PFSK-1 (cell line): Measurements from ENCODE around the gene HMOX2.

Source experiments
- FOXP2 ChIP-seq: optimal IDR thresholded peaks from 2 replicates; pipeline ENCODE3; 2011; ENCODE audit warnings: borderline replicate concordance, control low read depth, inconsistent platforms; ENCODE audit not compliant: insufficient read depth; ENCODE audit errors: extremely low read length, extremely low read depth
- POLR2AphosphoS5 ChIP-seq: IDR thresholded peaks from 2 replicates; pipeline ENCODE4 v1.6.1; 2012; ENCODE audit warnings: low read depth, mild to moderate bottlenecking, control low read depth, low read length, moderate library complexity
- SIN3A ChIP-seq: IDR thresholded peaks from 2 replicates; pipeline ENCODE4 v1.6.1; 2012; ENCODE audit warnings: mild to moderate bottlenecking, low read length, moderate library complexity, borderline replicate concordance; ENCODE audit not compliant: insufficient read depth
- TAF1 ChIP-seq: IDR thresholded peaks from 2 replicates; pipeline ENCODE4 v1.6.1; 2012; ENCODE audit warnings: low read length, control low read depth, borderline replicate concordance; ENCODE audit not compliant: insufficient read depth
- TF ChIP-seq, protein P1 (sequence below), 2 experiments: IDR thresholded peaks; 2 replicates each; pipeline versions ENCODE4 v1.6.1 to v1.8.0; 2011 to 2012; ENCODE audit warnings: low read depth in 2 of 2, low read length in 2 of 2, control low read depth in 1 of 2, inconsistent platforms in 1 of 2, mild to moderate bottlenecking in 1 of 2, moderate library complexity in 1 of 2; ENCODE audit not compliant: insufficient read depth in 1 of 2

The HMOX2 gene

DNA sequence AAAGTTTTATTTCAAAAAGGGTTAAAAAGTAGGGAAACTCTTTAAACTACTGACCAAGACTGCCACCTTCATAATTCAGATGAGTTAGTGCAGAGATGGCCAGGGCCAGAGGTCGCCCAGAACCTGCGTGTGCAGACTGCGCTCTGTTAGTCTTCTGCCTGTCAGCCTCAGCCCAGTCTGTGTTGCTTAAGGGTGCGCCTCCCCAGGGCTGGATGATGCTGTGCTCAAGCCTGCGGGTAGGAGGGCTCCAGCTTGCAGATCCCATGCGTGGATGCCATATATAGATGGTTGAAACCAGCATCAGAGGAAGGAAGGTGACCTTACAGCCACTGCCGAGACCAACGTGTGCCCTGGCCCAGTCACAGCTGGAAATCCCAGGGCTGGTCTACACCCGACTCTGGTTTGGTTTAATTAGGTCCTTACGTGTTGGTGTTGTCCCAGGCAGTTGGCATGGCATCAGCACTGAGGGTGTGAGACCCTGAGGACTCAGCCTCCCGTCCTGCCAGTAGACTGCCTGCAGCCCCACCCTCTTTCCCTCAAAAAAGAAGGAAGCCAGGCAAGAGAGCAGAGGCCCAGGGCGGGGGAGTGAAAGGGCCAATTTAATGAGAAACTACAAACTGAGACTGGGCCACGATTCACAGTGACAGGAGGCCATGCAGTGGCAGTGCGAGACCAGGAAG is 34.7 kb downstream of the HMOX2 start:
- TF ChIP-seq SIN3A (no peak), POLR2AphosphoS5 (no peak), TAF1 (no peak)

DNA sequence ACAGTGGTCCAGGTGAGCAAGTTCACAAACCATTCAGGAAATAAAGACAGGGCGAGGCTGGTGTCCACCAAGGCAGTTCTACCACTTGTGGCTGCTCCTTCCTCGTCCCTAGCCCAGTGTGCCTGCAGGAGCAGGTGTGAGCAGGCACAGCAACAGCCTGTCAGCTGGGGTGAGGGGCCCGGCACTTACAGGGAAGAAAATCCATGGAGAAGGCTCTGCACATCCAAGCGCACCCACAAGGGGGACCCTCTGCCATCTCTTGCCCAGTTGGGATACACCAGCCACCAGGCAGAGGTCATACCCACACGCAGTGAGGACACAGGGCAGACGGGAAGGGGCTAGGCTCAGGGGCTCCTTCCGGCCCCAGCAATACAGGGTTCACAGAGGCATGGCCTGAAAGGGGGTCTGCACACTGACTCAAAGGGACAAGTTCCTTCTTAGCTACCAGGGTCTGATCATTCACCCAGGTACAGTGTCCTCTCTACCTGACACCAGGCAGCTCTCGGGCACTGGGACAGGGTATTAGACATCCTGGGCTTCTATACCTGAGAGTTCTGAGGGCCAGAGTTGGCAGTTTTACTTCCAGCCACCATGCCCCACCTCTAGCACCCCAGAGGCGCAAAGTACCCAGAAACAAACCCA is 35.4 kb downstream of the HMOX2 start:
- no peak for TF ChIP-seq POLR2AphosphoS5

DNA sequence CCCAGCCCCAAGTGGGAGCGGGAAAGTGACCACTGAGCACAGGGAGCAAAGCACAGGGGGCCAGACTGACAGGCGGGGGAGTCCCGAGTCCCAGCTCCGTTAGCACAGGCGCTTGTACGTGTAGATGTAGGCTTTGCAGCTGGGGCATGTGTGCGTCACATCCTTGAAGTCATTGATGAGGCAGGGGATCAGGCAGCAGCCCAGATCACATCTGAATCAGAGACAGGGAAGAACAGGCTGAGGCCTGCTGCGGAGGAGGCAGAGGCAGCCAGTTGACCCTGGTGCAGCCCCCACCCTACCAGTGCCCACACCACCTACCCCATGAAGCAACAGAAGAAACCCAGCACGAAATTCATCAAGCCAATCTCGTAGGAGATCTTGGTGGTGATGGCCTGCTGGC is 36.3 kb downstream of the HMOX2 start:
- TF ChIP-seq, protein P1, sequence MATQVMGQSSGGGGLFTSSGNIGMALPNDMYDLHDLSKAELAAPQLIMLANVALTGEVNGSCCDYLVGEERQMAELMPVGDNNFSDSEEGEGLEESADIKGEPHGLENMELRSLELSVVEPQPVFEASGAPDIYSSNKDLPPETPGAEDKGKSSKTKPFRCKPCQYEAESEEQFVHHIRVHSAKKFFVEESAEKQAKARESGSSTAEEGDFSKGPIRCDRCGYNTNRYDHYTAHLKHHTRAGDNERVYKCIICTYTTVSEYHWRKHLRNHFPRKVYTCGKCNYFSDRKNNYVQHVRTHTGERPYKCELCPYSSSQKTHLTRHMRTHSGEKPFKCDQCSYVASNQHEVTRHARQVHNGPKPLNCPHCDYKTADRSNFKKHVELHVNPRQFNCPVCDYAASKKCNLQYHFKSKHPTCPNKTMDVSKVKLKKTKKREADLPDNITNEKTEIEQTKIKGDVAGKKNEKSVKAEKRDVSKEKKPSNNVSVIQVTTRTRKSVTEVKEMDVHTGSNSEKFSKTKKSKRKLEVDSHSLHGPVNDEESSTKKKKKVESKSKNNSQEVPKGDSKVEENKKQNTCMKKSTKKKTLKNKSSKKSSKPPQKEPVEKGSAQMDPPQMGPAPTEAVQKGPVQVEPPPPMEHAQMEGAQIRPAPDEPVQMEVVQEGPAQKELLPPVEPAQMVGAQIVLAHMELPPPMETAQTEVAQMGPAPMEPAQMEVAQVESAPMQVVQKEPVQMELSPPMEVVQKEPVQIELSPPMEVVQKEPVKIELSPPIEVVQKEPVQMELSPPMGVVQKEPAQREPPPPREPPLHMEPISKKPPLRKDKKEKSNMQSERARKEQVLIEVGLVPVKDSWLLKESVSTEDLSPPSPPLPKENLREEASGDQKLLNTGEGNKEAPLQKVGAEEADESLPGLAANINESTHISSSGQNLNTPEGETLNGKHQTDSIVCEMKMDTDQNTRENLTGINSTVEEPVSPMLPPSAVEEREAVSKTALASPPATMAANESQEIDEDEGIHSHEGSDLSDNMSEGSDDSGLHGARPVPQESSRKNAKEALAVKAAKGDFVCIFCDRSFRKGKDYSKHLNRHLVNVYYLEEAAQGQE (IDR thresholded peaks at IDR 0.05; ENCODE audit: insufficient read depth in 1 of 2, low read depth in 2 of 2, low read length in 2 of 2), result no peak
- TF ChIP-seq SIN3A (no peak), POLR2AphosphoS5 (no peak), TAF1 (no peak), FOXP2 (no peak)

DNA sequence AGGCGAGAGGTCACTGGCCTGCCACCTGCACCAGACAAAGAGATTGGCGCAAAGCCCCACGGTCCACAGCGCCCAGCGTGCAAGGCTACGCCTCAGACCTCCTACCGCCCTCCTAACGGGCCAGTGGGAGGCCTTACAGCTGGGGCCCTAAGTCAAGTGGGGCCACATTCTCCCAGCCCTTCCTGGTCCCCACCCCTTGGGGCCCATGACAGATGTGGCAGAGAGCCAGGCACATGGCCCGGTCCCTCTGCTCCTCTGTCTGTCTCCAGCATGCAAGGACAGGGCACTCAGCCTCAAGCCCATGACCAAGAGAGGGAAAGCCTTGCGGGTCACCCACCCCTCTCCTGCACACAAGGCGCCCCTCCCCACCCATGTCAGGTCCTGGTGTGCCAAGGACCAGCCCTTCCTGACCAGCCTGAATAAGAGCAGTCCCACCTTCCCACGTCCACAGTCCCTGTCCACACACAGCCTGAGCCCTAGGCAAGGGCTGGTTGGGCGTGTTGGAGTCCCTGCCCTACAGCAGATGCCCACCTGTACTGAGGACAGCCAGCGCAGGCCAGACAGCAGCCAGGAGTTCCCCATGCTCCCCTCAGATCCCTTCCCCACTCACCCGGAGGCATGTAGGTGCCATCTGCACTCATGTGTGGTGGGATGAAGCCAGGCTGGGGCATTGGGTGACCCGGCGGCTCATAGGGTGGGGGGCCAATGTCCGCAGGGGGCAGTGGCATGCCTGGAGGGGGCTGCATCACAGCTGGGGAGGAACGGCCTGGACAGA is 37.1 kb downstream of the HMOX2 start:
- TF ChIP-seq POLR2AphosphoS5 (no peak), TAF1 (no peak), SIN3A (no peak), FOXP2 (no peak)
- TF ChIP-seq, protein P1 (IDR thresholded peaks at IDR 0.05; ENCODE audit: insufficient read depth in 1 of 2, low read depth in 2 of 2, low read length in 2 of 2), result no peak

DNA sequence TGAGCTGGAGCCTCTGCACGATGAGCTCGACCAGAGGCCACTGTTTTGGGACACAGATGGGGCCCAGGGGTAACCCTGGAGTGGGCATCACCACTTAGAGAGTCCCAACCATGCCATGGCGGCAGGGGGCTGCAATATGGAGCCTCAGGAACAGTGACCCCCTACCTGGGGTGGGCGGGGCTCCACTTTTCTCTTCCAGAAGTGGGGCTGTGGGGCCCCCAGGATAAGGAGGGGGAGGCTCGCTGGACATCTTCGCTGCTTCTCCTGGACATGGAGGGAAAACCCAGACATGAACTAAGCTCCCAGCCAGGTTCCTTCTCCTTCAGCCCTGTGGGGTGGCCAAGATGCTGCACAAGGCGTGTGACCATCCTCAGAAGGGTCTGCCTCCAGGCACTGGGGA is 37.7 kb downstream of the HMOX2 start:
- TF ChIP-seq, protein P1 (IDR thresholded peaks at IDR 0.05; ENCODE audit: insufficient read depth in 1 of 2, low read depth in 2 of 2, low read length in 2 of 2), result no peak
- no peak for TF ChIP-seq POLR2AphosphoS5
- no peak for TF ChIP-seq SIN3A
- no peak for TF ChIP-seq TAF1
- no peak for TF ChIP-seq FOXP2

DNA sequence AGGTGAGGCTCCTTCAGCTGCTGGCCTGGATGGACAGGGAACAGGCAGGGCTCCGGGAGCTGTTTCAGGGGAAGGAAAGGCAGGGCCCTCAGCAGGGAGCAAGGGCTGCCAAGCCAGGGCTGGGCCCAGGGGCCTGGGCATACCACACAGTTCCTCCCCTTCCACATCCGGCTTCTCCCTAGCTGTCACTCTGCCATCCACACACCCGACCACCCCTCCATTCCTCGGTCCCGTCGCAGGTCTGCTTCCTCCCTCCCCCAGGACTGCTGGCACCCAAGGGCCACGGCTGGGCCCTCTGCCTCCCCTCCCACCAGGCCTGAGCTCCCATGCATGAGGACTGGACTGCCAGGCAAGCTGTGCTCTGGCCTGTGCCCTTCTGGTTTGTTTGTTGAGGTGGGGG is 38.4 kb downstream of the HMOX2 start:
- TF ChIP-seq, protein P1 (IDR thresholded peaks at IDR 0.05; ENCODE audit: insufficient read depth in 1 of 2, low read depth in 2 of 2, low read length in 2 of 2), result no peak
- TF ChIP-seq POLR2AphosphoS5 (no peak), TAF1 (no peak), SIN3A (no peak), FOXP2 (no peak)
